HG02885 (cell line): Measurements from ENCODE around the gene CNNM3.
"Not testable (repeated sequence)": the region's sequence is repeated elsewhere in the genome, so short reads cannot be mapped to it uniquely, and the experiment has no call there.

Source experiments
- ATAC-seq: cut with Tn5 transposase; IDR thresholded peaks from one replicate; pipeline ENCODE4 v1.9.1; 2021; ENCODE audit warnings: mild to moderate bottlenecking; ENCODE audit not compliant: unreplicated experiment, poor library complexity

The CNNM3 gene

DNA sequence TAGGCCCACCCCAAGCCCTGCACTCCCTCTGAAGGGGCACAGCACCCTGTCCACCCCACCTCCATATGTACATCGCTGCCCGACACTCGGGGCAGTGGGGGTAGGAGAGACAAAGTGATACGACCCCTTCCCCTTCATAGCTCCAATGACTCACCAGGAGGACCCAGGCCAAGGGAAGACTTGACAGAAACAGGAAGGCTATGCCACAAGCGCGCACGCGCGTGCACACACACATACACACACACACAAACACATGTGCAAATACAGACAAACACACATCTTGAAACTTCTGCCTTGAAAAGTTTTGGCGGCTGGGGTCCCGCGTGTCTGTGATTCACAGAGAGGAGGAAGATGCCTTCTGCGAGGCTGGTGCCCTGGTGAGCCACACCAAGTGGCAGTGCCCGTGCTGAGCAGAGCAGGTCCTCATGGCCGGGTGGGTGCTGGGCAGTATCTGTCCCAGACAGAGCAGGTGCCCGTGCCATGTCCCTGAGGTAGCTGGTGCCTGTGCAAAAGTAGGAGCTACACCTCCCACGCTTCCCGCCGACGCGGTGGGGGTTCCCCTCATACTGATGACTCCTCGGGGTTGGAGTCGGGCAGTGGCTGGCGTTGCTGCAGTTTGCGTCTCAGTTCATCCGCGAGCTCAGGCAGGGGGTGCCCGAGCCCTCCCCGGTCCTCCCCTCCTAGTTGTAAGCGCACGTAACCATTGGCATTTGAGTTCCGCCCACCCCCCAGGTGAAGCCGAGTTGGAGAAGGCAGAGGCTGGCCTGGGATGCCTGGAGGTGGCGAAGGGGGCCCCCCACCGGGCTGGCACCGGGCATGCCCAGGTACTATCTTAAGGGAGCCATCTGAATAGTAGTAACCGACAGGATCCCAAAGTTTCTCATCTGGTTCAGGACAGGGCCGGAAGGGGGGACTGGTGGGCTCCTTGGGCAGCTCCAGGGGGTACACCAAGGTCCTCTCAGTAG is 44.3 kb downstream of the CNNM3 start:
- no peak for ATAC-seq

DNA sequence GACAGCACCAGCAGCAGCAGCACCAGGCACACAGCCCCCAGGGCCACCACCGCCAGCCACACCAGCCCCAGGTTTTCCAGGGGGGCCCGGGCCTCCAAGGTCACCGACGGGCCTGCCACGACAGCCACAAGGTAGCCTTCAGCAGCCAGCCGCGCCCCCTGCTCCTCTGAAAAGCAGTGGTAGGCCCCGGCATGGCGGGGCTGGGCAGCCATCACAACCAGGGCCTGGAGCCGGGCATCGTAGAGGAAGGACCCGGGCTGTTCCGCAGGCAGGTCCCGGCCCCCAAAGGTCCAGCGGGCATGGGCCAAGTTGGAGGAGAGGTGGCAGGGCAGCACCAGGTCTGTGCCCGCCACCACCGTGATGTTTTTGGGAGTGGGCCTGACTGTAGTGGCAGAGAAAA is 45.0 kb downstream of the CNNM3 start:
- ATAC-seq = no peak

DNA sequence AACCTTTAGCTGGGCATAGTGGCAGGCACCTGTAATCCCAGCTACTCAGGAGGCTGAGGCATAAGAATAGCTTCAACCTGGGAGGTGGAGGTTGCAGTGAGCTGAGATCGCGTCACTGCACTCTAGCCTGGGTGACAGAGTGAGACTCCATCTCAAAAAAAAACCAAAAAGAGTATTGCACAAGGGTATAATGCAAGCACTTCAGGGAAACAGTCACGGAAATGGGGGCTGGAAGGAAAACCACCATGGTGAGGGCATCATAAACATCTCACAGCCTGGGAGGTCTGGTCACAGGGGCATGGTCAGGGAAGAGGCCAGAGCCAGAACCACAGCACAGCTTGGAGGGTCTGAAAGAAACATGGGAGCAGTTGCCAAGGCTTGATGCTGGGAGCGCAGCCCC is 47.0 kb downstream of the CNNM3 start:
- not testable (repeated sequence) for ATAC-seq

DNA sequence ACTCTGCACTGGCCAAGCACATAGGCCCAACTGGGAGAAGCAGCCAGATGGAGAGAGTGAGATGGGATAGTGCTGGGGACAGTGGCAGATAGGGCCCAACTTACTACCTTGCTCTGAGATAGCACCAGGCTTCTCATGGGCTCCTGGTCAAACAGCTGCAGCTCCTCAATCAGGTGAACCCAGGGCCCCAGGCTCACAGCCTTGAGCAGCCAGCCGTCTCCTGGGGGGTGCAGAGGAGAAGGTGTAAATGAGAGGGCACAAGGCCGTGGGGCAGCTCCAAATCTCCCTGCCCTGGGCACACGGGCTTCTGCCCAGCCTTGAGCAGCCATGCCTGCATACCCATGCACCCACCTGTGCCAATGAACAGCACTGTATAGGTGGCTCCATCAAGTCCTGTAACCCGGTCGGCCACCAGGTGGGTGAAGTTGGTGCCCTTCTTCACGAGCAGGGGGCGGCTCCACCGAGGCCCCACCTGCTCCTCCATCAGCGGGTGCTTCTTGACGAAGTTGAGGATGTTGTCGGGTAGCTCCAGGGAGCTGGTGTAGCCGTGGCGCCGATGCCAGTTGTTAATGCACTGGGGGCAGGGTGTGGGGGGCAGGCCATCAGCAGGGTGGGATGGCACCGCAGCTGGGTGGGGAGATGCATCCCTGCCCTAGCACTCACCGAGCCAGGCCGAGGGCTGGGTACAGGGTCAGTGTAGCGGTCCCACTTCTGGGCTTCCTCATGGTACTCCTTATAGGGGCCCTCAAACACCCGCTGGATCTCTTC is 47.7 kb downstream of the CNNM3 start:
- ATAC-seq = no peak

DNA sequence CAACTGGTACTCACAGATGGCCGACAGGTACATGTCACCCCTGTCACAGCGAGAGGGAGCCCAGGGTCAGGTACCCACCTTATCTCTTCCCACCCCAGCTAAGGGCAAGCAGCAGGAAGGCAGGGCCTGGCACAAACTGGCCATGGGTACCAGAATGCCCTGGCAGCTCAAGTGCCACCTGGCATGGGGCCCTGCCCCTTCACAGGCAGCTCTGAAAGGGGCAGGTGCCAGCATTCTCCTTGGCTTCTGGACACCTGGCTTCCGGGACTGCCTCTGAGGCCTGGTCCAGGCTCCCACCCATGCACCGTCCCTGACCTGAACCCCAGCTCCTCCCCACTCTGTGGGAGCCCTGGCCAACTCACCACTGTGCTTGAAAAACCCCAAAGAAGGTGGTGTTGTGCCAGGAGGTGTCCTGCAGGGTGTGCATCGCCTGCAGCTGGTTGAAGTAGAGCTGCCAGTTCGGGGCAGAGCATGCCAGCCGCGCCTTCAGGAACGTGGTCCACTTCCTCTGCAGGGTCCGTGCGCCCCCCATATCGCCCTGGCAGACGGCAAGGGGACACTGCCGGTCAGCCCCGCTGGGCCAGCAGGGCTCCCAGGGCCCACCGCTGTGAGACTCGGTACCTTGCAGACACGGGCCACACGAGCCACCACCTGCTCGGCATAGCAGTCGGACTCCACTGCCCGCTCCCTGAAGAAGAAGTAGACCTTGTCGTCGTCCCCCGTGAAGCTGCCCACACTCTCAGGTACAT is 48.4 kb downstream of the CNNM3 start:
- ATAC-seq = no peak

DNA sequence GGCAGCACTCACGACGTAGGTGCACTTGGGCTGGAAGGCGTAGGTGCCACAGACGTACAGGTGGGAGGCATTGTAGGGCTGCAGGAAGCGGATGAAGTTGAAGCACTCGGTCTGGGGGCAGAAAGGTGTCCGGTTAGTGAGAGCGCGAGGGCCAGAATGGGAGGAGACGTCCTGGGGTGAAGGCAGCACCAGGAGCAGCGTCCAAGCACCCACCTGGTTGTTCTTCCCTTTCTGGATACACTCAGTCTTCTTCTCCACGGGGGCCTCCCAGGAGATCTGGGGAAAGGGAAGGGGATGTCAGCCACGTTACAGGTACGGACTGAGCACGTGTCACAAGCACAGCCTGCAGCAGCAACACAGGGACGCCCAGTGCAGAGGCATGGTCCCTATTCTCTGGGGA is 49.6 kb downstream of the CNNM3 start:
- no peak for ATAC-seq

DNA sequence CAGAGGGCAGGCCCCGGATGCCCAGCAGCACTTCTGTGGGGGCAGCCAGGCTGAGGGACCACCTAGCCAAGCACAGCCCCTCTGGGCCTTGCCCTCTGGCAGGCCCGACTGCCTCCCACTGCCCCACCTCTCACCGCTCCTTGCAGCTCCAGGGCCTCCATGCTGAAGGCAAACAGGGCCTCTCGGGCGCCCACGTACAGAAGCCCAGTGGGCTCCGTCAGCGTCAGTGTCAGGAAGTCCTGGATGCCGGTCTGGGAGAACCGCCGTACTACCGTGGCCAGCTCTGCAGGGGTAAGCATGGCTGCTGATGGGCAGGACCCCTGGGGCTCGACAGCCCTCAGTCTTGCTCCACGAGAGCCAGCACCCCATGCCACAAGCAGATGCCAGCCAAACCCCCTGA is 50.1 kb downstream of the CNNM3 start:
- no peak for ATAC-seq

DNA sequence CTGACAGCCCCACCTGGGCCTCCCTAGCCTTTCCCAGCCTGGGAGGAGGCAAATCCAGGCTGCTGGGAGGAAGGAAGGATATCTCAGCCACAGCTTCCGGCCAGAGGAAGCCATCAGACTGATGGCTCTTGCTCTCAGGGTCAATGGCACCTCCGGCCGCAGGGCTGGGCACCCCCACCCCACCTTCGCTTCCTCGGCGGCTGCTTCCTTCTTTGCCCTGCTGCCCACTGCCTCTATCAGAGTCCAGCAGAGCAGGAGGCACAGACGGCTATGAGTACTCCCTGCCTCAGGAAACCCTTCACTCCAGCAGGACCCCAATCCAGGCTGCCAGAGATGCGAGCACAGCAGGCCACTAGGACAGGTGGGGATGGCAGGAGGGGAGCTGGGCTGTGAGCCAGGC is 50.5 kb downstream of the CNNM3 start:
- ATAC-seq = no peak

DNA sequence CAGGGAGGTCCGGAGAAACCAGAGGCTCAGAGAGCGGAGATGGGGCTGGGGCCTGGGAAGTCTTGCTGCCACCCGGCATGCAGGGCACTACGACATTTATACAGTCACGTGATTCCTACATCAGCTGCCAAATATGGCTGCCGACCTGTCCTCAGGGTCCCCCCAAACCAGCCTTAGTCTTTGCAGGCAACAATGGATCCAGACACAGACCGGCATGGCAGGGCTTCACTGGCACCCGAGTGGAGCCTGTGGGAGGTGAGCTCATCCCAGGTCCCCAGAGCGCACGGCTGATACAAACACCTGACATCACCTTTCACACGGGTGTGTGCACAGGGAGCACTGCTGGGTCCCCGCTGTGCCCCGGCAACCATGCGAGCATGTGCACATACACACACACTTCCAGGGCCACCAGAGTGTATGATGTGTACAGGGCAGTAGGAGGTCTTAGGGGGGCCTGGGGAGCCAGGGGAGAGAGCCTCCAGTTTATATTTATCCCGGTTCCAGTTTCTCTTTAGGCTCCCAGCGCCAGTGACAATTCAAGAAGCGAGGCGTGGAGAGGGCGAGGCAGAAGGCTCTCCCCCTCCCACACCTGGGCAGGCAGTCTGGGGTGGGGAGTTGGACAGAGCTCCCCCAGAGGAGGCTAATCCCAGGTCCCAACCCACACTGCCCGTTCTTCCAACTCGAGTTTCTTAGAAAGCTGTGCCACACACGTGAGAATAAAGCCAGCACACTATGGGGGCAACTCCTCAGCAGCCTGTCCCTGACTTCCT is 51.1 kb downstream of the CNNM3 start:
- no peak for ATAC-seq

DNA sequence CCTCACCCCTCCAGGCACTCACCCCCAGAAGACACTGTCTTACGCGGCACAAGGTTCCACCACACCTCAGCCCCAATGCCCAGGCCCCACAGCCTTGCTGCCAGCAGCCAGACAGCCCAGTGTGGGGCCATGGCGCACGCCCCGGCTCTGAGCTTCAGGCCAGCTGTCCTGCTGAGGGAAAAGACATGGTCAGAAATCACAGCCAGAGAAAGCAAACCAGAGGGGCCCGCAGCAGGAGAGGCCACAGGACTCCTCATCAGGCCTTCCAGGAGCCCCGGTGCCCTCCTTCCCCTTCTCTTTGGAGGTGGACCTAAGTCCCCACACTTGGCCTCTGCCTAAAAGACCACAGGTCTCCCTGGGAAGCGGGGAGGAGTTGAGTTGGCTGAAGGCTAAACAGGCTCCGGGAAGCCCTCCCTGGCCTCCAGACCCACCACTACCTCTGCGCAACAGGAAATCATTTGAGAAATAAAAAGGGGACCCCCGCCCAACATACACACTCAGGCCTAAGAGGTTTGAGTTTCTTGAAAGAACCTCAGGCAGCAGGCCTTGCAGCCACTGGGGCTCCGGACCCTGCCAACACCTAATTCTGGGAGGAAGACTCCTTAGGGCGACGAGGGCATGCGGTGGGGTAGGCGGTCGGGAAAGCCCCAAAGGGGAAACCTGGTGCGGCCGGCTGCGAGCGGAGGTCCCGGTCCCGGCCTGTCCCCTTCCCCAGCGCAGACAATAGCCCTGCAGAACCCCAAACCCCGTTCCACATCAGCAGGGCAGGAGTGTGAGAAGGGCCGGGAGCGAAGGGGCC is 51.9 kb downstream of the CNNM3 start:
- peak; percentile 10 for ATAC-seq

DNA sequence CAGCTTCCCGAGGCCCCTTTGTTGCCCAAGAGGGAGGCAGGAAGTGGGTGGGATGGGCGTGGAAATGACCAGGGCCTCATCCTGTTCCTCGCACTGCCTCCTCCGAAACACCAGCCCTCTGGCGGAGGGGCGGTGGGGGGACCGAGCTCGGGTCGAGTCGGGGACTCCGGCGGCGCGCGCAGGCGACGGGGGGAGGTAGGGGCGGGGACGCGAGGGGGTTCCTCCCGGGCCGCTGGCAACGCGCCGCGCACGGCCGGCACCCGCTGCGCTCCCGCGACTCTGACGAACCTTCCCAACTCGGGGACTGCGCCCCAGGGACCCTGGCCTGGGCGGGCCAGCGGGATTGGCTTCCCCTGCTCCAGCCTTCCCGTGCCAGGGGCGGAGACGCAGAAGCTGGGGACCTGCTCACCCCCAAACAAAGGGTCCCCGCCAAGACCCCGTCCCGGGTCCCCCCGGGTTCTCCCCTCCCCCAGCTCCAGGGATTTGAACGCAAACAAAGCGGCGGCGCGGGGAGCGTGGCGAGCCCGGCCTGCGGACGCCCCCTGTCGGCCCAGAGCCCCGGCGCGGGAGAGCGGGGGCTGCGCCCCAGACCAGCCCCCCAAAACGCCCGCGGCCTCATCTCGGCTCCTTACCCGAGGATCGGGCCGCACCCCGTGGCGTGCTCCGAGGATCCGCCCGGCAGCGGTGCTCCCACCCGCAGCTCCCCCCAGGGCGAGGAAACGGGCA is 52.6 kb downstream of the CNNM3 start:
- ATAC-seq = peak; percentile 56

DNA sequence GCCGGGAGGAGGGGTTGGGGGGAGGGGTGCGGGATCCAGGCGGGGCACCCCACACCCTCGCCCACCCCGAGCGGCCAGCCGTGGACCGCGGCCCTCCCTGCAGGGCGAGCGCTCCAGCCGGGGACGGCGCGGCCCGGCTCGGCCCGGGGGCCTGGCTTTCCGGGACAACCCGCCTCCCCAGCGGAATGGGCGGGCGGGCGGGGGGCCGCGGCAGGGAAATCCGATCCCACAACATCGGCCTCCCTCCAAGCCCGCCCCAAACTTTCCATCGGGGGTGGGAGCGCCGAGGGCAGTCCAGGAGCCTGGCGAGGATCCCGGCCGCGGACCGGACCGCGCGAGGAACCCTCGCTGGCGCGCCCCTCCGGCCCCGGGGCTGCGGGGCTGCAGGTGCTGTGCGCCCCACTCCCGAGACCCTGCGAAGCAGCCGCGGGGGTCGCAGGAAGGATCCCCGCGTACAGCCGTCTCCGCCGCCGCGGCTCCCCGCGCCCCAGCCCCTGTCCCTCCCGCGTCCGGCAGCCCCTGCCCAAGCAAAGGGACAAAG is 53.3 kb downstream of the CNNM3 start:
- peak; percentile 22 for ATAC-seq

DNA sequence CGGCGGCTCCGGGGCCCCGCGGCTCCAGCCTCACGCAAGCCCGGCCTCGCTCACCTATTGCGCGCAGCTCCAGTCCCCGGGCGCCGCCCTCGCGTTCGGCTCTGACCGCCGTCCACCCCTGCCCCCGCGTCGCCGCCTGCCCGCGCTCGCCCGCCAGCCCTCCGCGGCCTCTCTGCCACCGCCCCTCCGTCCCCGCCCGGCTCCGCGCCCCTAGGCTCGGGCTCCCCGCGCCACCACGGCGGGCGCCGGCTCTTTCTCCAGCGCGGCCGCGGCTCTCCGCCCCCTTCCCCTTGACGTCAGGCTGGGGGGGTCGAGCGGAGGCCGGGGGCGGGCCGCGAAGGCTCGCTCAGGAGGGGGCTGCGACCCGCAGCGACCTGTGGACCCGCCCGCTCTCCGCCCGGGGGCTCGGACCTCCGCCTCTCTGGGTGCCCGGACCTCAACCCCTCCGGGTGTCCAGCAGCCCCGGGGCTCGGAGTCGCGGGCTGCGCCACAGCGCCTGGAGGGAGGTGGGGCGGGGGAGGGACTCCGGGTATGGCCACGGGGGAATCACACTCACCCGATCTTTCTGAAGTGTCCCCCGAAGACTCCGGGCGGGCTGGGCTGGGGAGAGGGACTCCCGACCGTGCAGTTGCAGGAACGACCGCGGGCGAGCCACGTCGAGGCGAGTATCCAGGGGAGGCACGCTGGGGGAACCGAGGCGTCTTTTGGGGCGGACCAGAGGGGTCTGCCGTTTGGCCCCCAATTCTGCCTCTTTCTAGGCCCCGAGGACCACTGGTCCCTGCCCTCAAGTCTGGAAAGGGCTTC is 54.0 kb downstream of the CNNM3 start, which contains the start of gene SEMA4C:
TSS of gene SEMA4C (minus strand) at position 259 of the 804 bp plus-strand sequence. CDS start 2,194 bp downstream, outside the sequence.
- ATAC-seq = no peak

DNA sequence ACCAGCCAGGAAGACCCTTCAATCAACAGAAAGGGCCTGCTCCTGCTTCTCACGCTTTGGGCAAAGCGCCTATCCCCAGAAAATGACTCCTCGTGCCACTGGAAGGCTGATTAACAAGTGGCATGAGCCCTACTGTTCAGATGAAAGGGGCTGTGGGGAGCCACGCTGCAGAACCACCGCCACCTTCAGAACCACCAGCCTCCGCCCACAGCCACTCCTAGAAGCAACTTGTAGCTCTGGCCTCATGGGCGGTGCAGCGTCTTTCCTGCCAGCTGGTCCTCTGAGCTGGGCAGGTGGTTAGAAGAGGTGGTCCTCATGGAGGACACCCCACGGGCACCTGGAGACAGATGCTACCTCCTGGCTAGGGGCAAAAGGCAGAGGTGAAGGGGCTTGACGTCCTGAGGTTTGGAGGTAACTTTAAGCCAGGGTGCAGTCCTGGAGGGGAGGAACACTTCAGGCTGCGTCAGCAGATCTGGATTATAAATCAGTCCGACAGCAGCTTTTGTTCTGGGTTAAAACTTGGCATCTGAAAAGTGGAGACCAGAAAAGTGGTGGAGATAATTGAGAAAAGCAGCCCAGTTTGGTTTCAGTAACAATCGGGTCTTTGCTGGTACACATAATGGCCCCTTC is 54.7 kb downstream of the CNNM3 start:
- ATAC-seq = no peak

DNA sequence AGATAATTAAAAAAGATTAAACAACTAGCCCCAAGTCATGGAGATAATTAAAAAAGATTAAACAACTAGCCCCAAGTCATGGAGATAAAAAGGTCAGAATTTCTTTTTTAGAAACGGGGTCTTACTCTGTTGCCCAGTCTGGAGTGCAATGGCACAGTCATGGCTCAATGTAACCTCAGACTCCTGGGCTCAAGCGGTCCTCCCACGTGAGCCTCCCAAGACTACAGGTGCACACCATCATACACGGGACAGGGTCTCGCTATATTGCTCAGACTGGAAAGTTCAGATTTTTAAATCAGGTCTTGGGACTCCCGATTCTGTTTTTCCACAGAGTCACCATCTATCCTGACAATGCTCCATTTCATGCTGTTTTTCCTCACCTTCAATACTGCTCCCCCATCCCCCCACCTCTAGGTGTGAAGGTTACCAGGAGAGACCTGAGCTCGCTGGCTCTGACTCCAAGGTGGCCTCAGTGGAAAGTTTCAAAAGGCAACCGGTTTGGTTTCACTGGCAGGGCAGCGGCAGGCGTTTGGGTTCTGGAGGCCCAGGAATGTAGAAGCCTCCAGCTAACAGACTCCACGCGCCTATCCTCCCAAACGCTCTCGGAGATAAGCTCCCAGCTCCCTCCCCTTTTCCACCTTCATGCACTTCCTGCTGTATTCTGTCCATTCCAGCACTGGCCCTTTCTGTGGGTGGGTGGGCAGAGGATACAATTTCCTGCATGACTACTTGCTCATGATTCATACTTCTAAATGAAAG is 56.7 kb downstream of the CNNM3 start:
- no peak for ATAC-seq

DNA sequence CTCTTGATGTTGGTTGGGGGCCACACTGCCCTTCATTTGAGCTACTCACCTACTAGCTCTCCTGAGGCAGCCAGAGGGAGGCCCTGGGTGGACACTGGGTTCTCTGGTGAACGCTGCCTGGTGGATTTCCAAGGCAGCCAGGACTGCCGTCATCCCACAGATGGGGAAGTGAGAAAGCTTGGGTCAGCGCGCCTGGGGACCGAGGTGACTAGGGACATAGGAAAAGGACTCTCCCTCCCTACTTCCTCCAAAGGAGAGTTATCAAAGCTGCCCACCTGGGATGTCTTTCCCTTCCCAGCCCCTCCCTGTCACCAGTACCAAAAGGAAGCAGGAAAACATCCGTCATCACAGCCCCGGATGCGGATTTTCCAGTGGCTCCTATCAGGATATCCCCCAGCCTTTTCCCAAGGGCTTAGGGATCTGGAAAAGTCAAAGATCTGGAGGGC is 57.6 kb downstream of the CNNM3 start:
- ATAC-seq = no peak
